ENCODE results near the gene BTBD2. TPM values are rescaled to one million over a fixed set of nuclear protein-coding genes. Genes with fewer than 3 reads are reported as not detected.
A peak's percentile ranks its signal among the peaks of the same experiment; 100 is the strongest.

The BTBD2 gene
- total RNA-seq, 1 experiment from 2014 or later, result 110 TPM

DNA sequence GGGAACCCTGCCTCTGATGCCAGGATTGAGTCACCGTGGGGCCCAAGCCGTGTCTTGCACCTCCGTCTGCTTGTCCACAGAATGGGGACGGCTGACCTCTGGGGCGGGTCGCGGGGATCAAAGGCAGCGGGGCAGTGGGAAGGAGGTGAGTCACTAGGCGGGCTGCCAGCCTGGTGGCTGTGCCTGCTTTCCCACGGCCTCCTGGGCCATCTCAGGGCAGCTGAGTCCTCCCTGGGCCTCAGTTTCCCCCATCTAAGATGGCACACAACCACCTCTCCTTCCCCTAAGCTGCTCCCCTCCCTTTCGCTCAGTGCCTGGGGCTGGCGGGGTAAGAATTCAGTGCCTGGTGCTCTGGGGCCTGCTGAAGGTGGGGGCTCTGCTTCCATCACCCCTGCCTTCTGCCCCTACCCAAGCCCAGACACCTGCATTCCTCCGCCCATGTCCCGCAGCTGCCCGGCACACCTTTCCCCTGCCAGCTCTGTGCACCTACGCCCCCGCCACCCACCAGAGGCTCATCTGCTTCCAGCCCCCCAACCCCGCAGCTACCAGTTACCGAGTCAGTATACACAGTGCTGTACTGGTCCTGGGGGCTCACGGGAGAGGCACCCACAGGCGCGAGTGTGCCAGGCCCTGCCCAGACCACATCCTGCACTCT, 32.1 kb upstream of the BTBD2 start:
- Histone ChIP-seq H3K4ac (ENCODE audit: low read depth, low read length) (no peak overlapping the region), H3K4me1 (ENCODE audit: insufficient read depth, low read length) (no peaks in the 10 kb centered on the region; the same call in 1 of the 2 replicates), H4K91ac (ENCODE audit: insufficient read length, low read depth, low read length) (no peak overlapping the region), H2AK5ac (ENCODE audit: insufficient read length, low read length) (no peak overlapping the region), H2BK5ac (ENCODE audit: insufficient read length, low read length) (no peak overlapping the region), H3K79me2 (ENCODE audit: insufficient read depth, low read length) (peaks cover 11% of the 10 kb centered on the region; the same call in 1 of the 2 replicates), H2BK15ac (ENCODE audit: low read depth, low read length) (no peak overlapping the region), H3K79me1 (ENCODE audit: insufficient read depth, low read depth, low read length, poor library complexity, severe bottlenecking) (peaks cover 3% of the 10 kb centered on the region), H2BK120ac (ENCODE audit: low read depth, low read length, poor library complexity, severe bottlenecking) (no peak overlapping the region), H2BK20ac (ENCODE audit: low read depth, low read length, poor library complexity, severe bottlenecking) (no peak overlapping the region), H4K8ac (replicated peaks; ENCODE audit: insufficient read length, low read depth, low read length) (no peak overlapping the region), H3K27ac (ENCODE audit: insufficient read length, low read depth, low read length) (no peak overlapping the region), H4K20me1 (ENCODE audit: control insufficient read depth, insufficient read depth, insufficient read length) (peaks cover 2% of the 10 kb centered on the region), H3K23ac (ENCODE audit: insufficient read length, low read depth, low read length) (no peak overlapping the region), H3T11ph (ENCODE audit: low read length) (no peak overlapping the region), H3K56ac (ENCODE audit: insufficient read length, low read depth, low read length) (no peak overlapping the region), H2AFZ (ENCODE audit: low read length) (no peak overlapping the region), H4K5ac (ENCODE audit: insufficient read length, low read depth, low read length) (no peak overlapping the region), H3K4me2 (ENCODE audit: insufficient read depth, insufficient read length, low read length) (no peak overlapping the region), H3K23me2 (ENCODE audit: insufficient read length, low read depth, low read length, poor library complexity, severe bottlenecking) (peaks cover 9% of the 10 kb centered on the region), H3K9me3 (ENCODE audit: control insufficient read depth, low read depth, low read length) (no peaks in the 10 kb centered on the region), H3K14ac (ENCODE audit: insufficient read depth, low read length) (no peak overlapping the region), H3K27me3 (ENCODE audit: insufficient read depth, low read length) (no peaks in the 10 kb centered on the region), H3K9ac (ENCODE audit: extremely low read depth, insufficient read length, low read length) (no peak overlapping the region), H3K18ac (ENCODE audit: insufficient read length, low read depth, low read length) (no peak overlapping the region), H2BK12ac (ENCODE audit: insufficient read length, low read depth, low read length) (no peak overlapping the region)
- TF ChIP-seq, protein P1, sequence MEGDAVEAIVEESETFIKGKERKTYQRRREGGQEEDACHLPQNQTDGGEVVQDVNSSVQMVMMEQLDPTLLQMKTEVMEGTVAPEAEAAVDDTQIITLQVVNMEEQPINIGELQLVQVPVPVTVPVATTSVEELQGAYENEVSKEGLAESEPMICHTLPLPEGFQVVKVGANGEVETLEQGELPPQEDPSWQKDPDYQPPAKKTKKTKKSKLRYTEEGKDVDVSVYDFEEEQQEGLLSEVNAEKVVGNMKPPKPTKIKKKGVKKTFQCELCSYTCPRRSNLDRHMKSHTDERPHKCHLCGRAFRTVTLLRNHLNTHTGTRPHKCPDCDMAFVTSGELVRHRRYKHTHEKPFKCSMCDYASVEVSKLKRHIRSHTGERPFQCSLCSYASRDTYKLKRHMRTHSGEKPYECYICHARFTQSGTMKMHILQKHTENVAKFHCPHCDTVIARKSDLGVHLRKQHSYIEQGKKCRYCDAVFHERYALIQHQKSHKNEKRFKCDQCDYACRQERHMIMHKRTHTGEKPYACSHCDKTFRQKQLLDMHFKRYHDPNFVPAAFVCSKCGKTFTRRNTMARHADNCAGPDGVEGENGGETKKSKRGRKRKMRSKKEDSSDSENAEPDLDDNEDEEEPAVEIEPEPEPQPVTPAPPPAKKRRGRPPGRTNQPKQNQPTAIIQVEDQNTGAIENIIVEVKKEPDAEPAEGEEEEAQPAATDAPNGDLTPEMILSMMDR (conservative IDR thresholded peaks at IDR 0.05), result no peak
- Mint-ChIP-seq H3K9me3 (no peaks in the 10 kb centered on the region), H3K36me3 (ENCODE audit: insufficient read depth in 1 of 3, low read depth in 3 of 3) (peaks cover 3 to 11% (median 8%) of the 10 kb centered on the region in 3 experiments; a peak in 5 of 7 replicates), H3K27ac (no peak overlapping the region), H3K4me3 (no peak overlapping the region), H3K4me1 (peaks cover 10 to 11% of the 10 kb centered on the region in 2 experiments), H3K27me3 (ENCODE audit: low read depth) (no peaks in the 10 kb centered on the region)
- no CpG with 5 or more reads among the region's 22 CpGs for WGBS (ENCODE audit: extremely low coverage, insufficient read length, low lambda C conversion rate)
- DNase-seq, result peak; percentile 28
